PFSK-1 (cell line): ENCODE results near the gene PRELID1.

Source experiments
- FOXP2 ChIP-seq: optimal IDR thresholded peaks from 2 replicates; pipeline ENCODE3; 2011; ENCODE audit warnings: borderline replicate concordance, control low read depth, inconsistent platforms; ENCODE audit not compliant: insufficient read depth; ENCODE audit errors: extremely low read length, extremely low read depth
- POLR2AphosphoS5 ChIP-seq: IDR thresholded peaks from 2 replicates; pipeline ENCODE4 v1.6.1; 2012; ENCODE audit warnings: low read depth, mild to moderate bottlenecking, control low read depth, low read length, moderate library complexity
- REST ChIP-seq, 2 experiments: IDR thresholded peaks; 2 replicates each; pipeline versions ENCODE4 v1.6.1 to v1.8.0; 2011 to 2012; ENCODE audit warnings: low read depth in 2 of 2, low read length in 2 of 2, control low read depth in 1 of 2, inconsistent platforms in 1 of 2, mild to moderate bottlenecking in 1 of 2, moderate library complexity in 1 of 2; ENCODE audit not compliant: insufficient read depth in 1 of 2
- SIN3A ChIP-seq: IDR thresholded peaks from 2 replicates; pipeline ENCODE4 v1.6.1; 2012; ENCODE audit warnings: mild to moderate bottlenecking, low read length, moderate library complexity, borderline replicate concordance; ENCODE audit not compliant: insufficient read depth
- TAF1 ChIP-seq: IDR thresholded peaks from 2 replicates; pipeline ENCODE4 v1.6.1; 2012; ENCODE audit warnings: low read length, control low read depth, borderline replicate concordance; ENCODE audit not compliant: insufficient read depth

Gene PRELID1

DNA sequence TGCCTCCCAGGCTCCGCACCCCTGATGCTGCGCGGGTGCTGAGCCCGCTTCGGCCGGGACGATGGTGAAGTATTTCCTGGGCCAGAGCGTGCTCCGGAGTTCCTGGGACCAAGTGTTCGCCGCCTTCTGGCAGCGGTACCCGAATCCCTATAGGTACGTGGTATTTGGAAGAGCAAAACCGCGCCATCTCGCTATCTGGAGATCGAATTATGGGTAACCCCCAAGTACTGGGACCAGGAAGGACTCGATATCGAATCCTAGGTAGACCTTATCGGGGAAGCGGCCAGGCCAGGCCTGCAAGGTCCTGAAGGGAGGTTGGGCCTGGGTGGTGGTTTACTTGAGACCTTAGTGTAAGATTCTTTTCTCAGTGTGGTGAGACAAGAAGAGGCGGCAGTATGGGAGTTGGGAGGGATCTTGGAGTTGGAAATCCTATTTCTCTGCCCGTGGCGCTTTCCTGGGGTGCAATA is 359 bp downstream of the PRELID1 start:
- TF ChIP-seq POLR2AphosphoS5 (no peak), TAF1 (no peak), REST (IDR thresholded peaks at IDR 0.05; ENCODE audit: insufficient read depth in 1 of 2, low read depth in 2 of 2, low read length in 2 of 2) (no peak), FOXP2 (no peak), SIN3A (no peak)

GRCh38 chr5:177304392-177305119 is 957 bp downstream of the PRELID1 start:
- TF ChIP-seq POLR2AphosphoS5 (0 out of 2 replicates have a peak, but pooled peaks have one; percentile 20), REST (IDR thresholded peaks at IDR 0.05; ENCODE audit: insufficient read depth in 1 of 2, low read depth in 2 of 2, low read length in 2 of 2) (no peak)

DNA sequence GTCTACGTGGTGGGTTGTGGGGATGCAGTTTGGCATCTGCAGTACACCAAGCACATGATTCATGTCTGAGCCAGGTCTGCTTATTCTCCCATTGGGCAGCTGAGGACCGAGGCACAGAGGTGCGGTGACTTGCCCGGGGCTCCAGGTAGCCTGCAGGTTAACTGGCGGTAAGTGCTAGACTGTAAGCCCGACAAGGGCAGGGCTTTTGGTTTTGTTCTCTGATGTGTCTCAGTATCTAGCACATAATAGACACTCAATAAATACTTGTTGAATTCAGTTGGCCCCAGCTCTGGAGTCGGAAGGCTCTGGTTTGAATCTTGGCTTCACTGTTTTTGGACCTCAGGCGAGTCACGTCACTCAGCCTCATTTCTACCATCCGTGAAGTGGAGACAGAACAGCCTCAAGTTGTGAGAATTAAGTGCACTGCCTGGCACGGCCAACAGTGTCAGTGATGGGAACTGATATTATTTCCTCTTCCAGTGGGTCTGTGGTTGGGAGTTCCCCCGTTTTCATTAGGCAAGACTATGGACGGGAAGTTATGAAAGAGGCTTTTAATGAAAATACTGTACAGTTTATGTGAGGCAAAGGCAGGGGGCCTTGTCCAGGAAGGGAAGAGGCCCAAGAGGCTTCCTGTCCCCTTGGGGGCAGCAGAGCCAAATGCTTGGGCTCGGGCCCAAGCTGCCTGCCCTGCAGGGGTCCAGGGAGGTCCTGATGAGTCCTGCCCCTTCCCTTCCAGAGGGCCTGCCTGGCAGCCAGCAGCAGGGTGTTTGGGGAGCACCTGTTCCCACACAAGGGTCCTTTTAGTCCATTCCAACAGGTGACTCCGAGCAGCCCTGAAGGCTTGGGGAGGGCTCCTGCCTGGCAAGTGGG is 3.3 kb downstream of the PRELID1 start:
- TF ChIP-seq SIN3A: no peak
- TF ChIP-seq POLR2AphosphoS5: 0 out of 2 replicates have a peak, but pooled peaks have one; percentile 46

- TF ChIP-seq FOXP2 (no peak), SIN3A (no peak), POLR2AphosphoS5 (no peak; the same call in 1 of the 2 replicates), REST (IDR thresholded peaks at IDR 0.05; ENCODE audit: insufficient read depth in 1 of 2, low read depth in 2 of 2, low read length in 2 of 2) (no peak), TAF1 (no peak)
Measured at GRCh38 chr5:177307544-177308363, 4.2 kb downstream of the PRELID1 start.

GRCh38 chr5:177308740-177309139 is 5.1 kb downstream of the PRELID1 start:
- no peak for TF ChIP-seq REST (IDR thresholded peaks at IDR 0.05; ENCODE audit: insufficient read depth in 1 of 2, low read depth in 2 of 2, low read length in 2 of 2)
- no peak for TF ChIP-seq FOXP2
- TF ChIP-seq POLR2AphosphoS5: no peak
- no peak for TF ChIP-seq TAF1
- TF ChIP-seq SIN3A: no peak
